OCI-LY7 (cell line): ENCODE data around the gene CERS6. TPM values are rescaled to one million over a fixed set of nuclear protein-coding genes. Genes with fewer than 3 reads are reported as not detected.

Experiments
- BruUV-seq: library from RNA; stranded (reverse); fragments of 400-500 nt; replicated peaks from 2 replicates; lab custom pipeline; 2021; lab: Mats Ljungman, UMichigan
- CTCF ChIA-PET: fragments of 300-600 bp; sonication (Branson Sonifier 250); formaldehyde crosslinking; loops from one replicate; lab custom pipeline; 2022; ENCODE audit warnings: antibody characterized with exemption; ENCODE audit not compliant: unreplicated experiment; lab: Charles Lee
- POLR2A ChIA-PET: fragments of 300-600 bp; sonication (Branson Sonifier 250); formaldehyde crosslinking; loops from one replicate; lab custom pipeline; 2022; ENCODE audit warnings: antibody characterized with exemption; lab: Charles Lee
- DNase-seq: peaks from one replicate; pipeline ENCODE4 v3.0.0-alpha.2; 2015; ENCODE audit warnings: low spot score
- H2AFZ ChIP-seq: fragments of 200-600 bp; sonication (generic), shearing (Covaris generic); 2 replicates; pipeline ENCODE4 v1.6.1; 2014; ENCODE audit warnings: mild to moderate bottlenecking, antibody characterized with exemption, low read length, moderate library complexity
- H3K27ac ChIP-seq: fragments of 200-600 bp; sonication (generic); 2 replicates; pipeline ENCODE4 v1.5.1; 2014; ENCODE audit warnings: mixed run types, low read depth, mild to moderate bottlenecking, moderate library complexity, low read length, inconsistent platforms; ENCODE audit not compliant: poor library complexity, severe bottlenecking
- H3K36me3 ChIP-seq: fragments of 200-600 bp; sonication (generic); 2 replicates; pipeline ENCODE4 v1.6.1; 2014; ENCODE audit warnings: mild to moderate bottlenecking, antibody characterized with exemption, low read length, moderate library complexity, mixed read lengths; ENCODE audit not compliant: insufficient read depth
- H3K4me1 ChIP-seq: fragments of 200-600 bp; sonication (generic); 2 replicates; pipeline ENCODE4 v1.5.1; 2014; ENCODE audit warnings: mild to moderate bottlenecking, low read length; ENCODE audit not compliant: insufficient read depth, poor library complexity, severe bottlenecking
- H3K4me2 ChIP-seq: fragments of 200-600 bp; sonication (generic); 2 replicates; pipeline ENCODE4 v1.6.1; 2014; ENCODE audit warnings: mild to moderate bottlenecking, low read length
- H3K4me3 ChIP-seq: fragments of 200-600 bp; sonication (generic); 2 replicates; pipeline ENCODE4 v1.5.1; 2014; ENCODE audit warnings: mild to moderate bottlenecking, low read depth, low read length; ENCODE audit not compliant: poor library complexity, severe bottlenecking
- H3K79me2 ChIP-seq: fragments of 200-600 bp; sonication (generic); 2 replicates; pipeline ENCODE4 v1.6.1; 2016; ENCODE audit warnings: low read depth, mild to moderate bottlenecking, low read length, moderate library complexity, mixed read lengths; ENCODE audit not compliant: insufficient read depth
- H3K9me2 ChIP-seq: fragments of 200-600 bp; sonication (generic); 2 replicates; pipeline ENCODE4 v1.6.1; 2016; ENCODE audit warnings: mild to moderate bottlenecking, low read length, mixed read lengths; ENCODE audit not compliant: insufficient read depth
- H3K9me3 ChIP-seq: fragments of 200-600 bp; sonication (generic); 2 replicates; pipeline ENCODE4 v1.6.1; 2014; ENCODE audit warnings: mild to moderate bottlenecking, mixed run types, low read length, mixed read lengths
- H4K20me1 ChIP-seq: fragments of 200-600 bp; sonication (generic); 2 replicates; pipeline ENCODE4 v1.6.1; 2014; ENCODE audit warnings: mild to moderate bottlenecking, antibody characterized with exemption, low read length, moderate library complexity, mixed read lengths; ENCODE audit not compliant: insufficient read depth
- CTCF ChIP-seq: fragments of 200-600 bp; sonication (generic); conservative IDR thresholded peaks from 2 replicates; pipeline ENCODE4 v1.5.1; 2014; ENCODE audit warnings: mild to moderate bottlenecking, antibody characterized with exemption, low read length, moderate library complexity, mixed read lengths
- EZH2phosphoT487 ChIP-seq: fragments of 200-600 bp; sonication (generic); IDR thresholded peaks from 2 replicates; pipeline ENCODE4 v1.6.1; 2018; ENCODE audit warnings: low read depth, borderline replicate concordance, mild to moderate bottlenecking, mixed run types, antibody characterized with exemption, low read length, moderate library complexity, mixed read lengths
- intact Hi-C: fragments of 100-400 bp; cut with micrococcal nuclease; formaldehyde crosslinking; loops from one replicate; pipeline ENCODE4 v1.10.0; 2022; ENCODE audit not compliant: unreplicated experiment
- total RNA-seq, 2 experiments: library from RNA; depleted of rRNA in 1 of 2; stranded (reverse); fragments of >200 nt in 1 of 2; shearing (Covaris generic) in 1 of 2; gene quantifications; 2 replicates each; pipeline ENCODE4 v1.2.3, GENCODE V29; 2014 to 2022

Gene CERS6
- total RNA-seq, 2 experiments from 2014 or later: 0.04 TPM; not detected in 1

GRCh38 chr2:168555283-168555682 lies 99.2 kb downstream of the CERS6 start:
- Histone ChIP-seq H3K4me2 (no peak overlapping the region), H3K9me2 (no peaks in the 10 kb centered on the region), H4K20me1 (no peaks in the 10 kb centered on the region), H3K27ac (no peak overlapping the region), H2AFZ (no peak overlapping the region), H3K9me3 (no peaks in the 10 kb centered on the region), H3K4me1 (peaks cover 27% of the 10 kb centered on the region), H3K79me2 (no peaks in the 10 kb centered on the region), H3K4me3 (no peak overlapping the region), H3K36me3 (no peaks in the 10 kb centered on the region)
- CTCF ChIA-PET: no interaction called here
- POLR2A ChIA-PET: interaction anchor here (0.6 kb wide), 1 partner anchor 775 kb away, joined by 3 read pairs; no protein-coding TSS in a partner anchor
- TF ChIP-seq CTCF (no peak), EZH2phosphoT487 (no peak)
- no TSS peak for BruUV-seq
- intact Hi-C loops: no loop called here
- DNase-seq: no peak

- intact Hi-C loops: no loop called here
These were observed 103.1 kb downstream of the CERS6 start for GRCh38 chr2:168559187-168559586.

More at GRCh38 chr2:168559187-168559586, 103.1 kb downstream of the CERS6 start:
- no peak overlapping the region for H2AFZ ChIP-seq
- no peak for TF ChIP-seq EZH2phosphoT487
- TF ChIP-seq CTCF: no peak
- no peaks in the 10 kb centered on the region for H3K79me2 ChIP-seq
- no TSS peak for BruUV-seq
- H4K20me1 ChIP-seq: no peaks in the 10 kb centered on the region
- H3K27ac ChIP-seq: no peak overlapping the region
- no peak overlapping the region for H3K4me2 ChIP-seq
- ChIA-PET POLR2A (no interaction called here), CTCF (no interaction called here)
- no peaks in the 10 kb centered on the region for H3K9me2 ChIP-seq
- H3K9me3 ChIP-seq: no peaks in the 10 kb centered on the region
- H3K4me3 ChIP-seq: no peak overlapping the region
- no peak for DNase-seq
- H3K36me3 ChIP-seq: no peaks in the 10 kb centered on the region
- H3K4me1 ChIP-seq: no peaks in the 10 kb centered on the region
